GM12891 (cell line): ENCODE measurements around the gene PCGF3.

ENCODE experiments used
- POLR2A ChIP-seq: IDR thresholded peaks from 2 replicates; pipeline ENCODE4 v1.6.1; 2011; ENCODE audit warnings: low read depth, low read length, control low read depth
- POLR2AphosphoS5 ChIP-seq: IDR thresholded peaks from 2 replicates; pipeline ENCODE4 v1.6.1; 2011; ENCODE audit warnings: low read depth, low read length, control low read depth
- POU2F2 ChIP-seq: IDR thresholded peaks from 2 replicates; pipeline ENCODE4 v1.6.1; 2011; ENCODE audit warnings: low read depth, mild to moderate bottlenecking, control low read depth, low read length, moderate library complexity
- TAF1 ChIP-seq: IDR thresholded peaks from 2 replicates; pipeline ENCODE4 v1.6.1; 2011; ENCODE audit warnings: low read depth, low read length, control low read depth

DNA sequence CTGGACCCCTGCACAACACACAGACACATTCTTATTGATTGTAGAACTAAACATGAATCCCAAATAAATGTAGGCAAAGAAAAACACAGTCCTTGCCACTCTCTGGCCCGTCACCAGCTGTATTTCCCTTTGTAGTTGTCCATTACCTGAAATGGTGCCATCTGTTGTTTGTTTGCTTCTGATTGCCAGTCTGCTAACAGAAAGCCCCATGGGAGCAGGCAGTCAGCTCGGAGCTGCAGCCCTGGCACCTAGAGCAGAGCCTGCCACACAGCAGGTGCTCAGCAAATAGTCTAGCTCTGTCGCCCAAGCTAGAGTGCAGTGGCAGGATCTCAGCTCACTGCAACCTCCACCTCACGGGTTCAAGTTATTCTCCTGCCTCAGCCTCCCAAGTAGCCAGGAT is 91.4 kb downstream of the PCGF3 start:
- TF ChIP-seq POLR2AphosphoS5 (no peak), POLR2A (no peak), TAF1 (no peak), POU2F2 (no peak)
